Activated T-cell treated with anti-CD3 and anti-CD28 coated beads for 48 hours (primary cell): ENCODE results near the gene ALDH4A1.
"Not testable (repeated sequence)": the region's sequence is repeated elsewhere in the genome, so short reads cannot be mapped to it uniquely, and the experiment has no call there.

ENCODE experiments used
- DNase-seq: peaks from one replicate; pipeline ENCODE4 v3.0.0-alpha.2; 2020; ENCODE audit warnings: low read depth

ALDH4A1 gene

GRCh38 chr1:18877282-18877681 lies 25.1 kb downstream of the ALDH4A1 start:
- DNase-seq, result no peak

- DNase-seq, result no peak
Observed at GRCh38 chr1:18876210-18876609, 26.1 kb downstream of the ALDH4A1 start.

GRCh38 chr1:18875796-18876128 lies 26.6 kb downstream of the ALDH4A1 start:
- DNase-seq, result no peak

GRCh38 chr1:18875107-18875795 lies 27.1 kb downstream of the ALDH4A1 start:
- DNase-seq, result peak; percentile 70

GRCh38 chr1:18874600-18874999 lies 27.8 kb downstream of the ALDH4A1 start:
- no peak for DNase-seq

GRCh38 chr1:18874036-18874435 lies 28.3 kb downstream of the ALDH4A1 start:
- DNase-seq, result no peak

- no peak for DNase-seq
Observed at GRCh38 chr1:18872071-18872611, 30.2 kb downstream of the ALDH4A1 start.

GRCh38 chr1:18871401-18872070 lies 30.8 kb downstream of the ALDH4A1 start:
- DNase-seq, result no peak

GRCh38 chr1:18870957-18871356 lies 31.4 kb downstream of the ALDH4A1 start:
- no peak for DNase-seq

- DNase-seq, result not testable (repeated sequence)
Observed at GRCh38 chr1:18870595-18870865, 31.8 kb downstream of the ALDH4A1 start.

GRCh38 chr1:18869847-18870594 lies 32.3 kb downstream of the ALDH4A1 start:
- no peak for DNase-seq

- no peak for DNase-seq
Observed at GRCh38 chr1:18868801-18869424, 33.4 kb downstream of the ALDH4A1 start.

GRCh38 chr1:18868354-18868753 lies 34.0 kb downstream of the ALDH4A1 start:
- no peak for DNase-seq

- DNase-seq, result no peak
Observed at GRCh38 chr1:18866846-18867245, 35.5 kb downstream of the ALDH4A1 start.

GRCh38 chr1:18866314-18866713 lies 36.0 kb downstream of the ALDH4A1 start:
- no peak for DNase-seq

GRCh38 chr1:18865176-18865575 lies 37.2 kb downstream of the ALDH4A1 start:
- DNase-seq, result no peak

GRCh38 chr1:18861590-18861989 lies 40.8 kb downstream of the ALDH4A1 start:
- DNase-seq, result no peak

- DNase-seq, result no peak
Observed at GRCh38 chr1:18861082-18861481, 41.3 kb downstream of the ALDH4A1 start.

GRCh38 chr1:18859560-18859959 lies 42.8 kb downstream of the ALDH4A1 start, which contains the start of gene TAS1R2:
TAS1R2 (minus strand) TSS chr1:18859660; CDS start chr1:18859660, 0 bp downstream.
- no peak for DNase-seq

GRCh38 chr1:18858070-18858688 lies 44.2 kb downstream of the ALDH4A1 start:
- DNase-seq, result no peak

GRCh38 chr1:18856435-18856834 lies 45.9 kb downstream of the ALDH4A1 start:
- no peak for DNase-seq

- no peak for DNase-seq
Observed at GRCh38 chr1:18855573-18855972, 46.8 kb downstream of the ALDH4A1 start.
